ENCODE results near the gene ENOX1. TPM values are rescaled to one million over a fixed set of nuclear protein-coding genes. Genes with fewer than 3 reads are reported as not detected.
"Not testable (repeated sequence)": the region's sequence is repeated elsewhere in the genome, so short reads cannot be mapped to it uniquely, and the experiment has no call there.

ENOX1 gene
- total RNA-seq, 2 donors from 2014 or later, result not detected

GRCh38 chr13:43351612-43352011 is 435.2 kb downstream of the ENOX1 start:
- H3K4me3 Mint-ChIP-seq; DNase-seq; ATAC-seq; H3K27ac Mint-ChIP-seq; H3K4me1 Mint-ChIP-seq; H3K9me3 ChIP-seq (ENCODE audit: control insufficient read depth, low read length, poor library complexity, severe bottlenecking); H3K36me3 Mint-ChIP-seq (ENCODE audit: low read depth): not testable (repeated sequence)
- H3K27me3 Mint-ChIP-seq, result peaks cover 24% of the 10 kb centered on the region

- H3K27me3 Mint-ChIP-seq, result peaks cover 52% of the 10 kb centered on the region
Measured at GRCh38 chr13:43348397-43348796, 438.4 kb downstream of the ENOX1 start.

GRCh38 chr13:43347877-43348276 is 438.9 kb downstream of the ENOX1 start:
- no peaks in the 10 kb centered on the region for H3K9me3 ChIP-seq (ENCODE audit: control insufficient read depth, low read length, poor library complexity, severe bottlenecking)
- ATAC-seq, result no peak
- peaks cover 58% of the 10 kb centered on the region for H3K27me3 Mint-ChIP-seq
- no peaks in the 10 kb centered on the region for H3K4me1 Mint-ChIP-seq
- H3K4me3 Mint-ChIP-seq, result no peak overlapping the region
- no peaks in the 10 kb centered on the region for H3K36me3 Mint-ChIP-seq (ENCODE audit: low read depth)
- H3K27ac Mint-ChIP-seq, result no peak overlapping the region
- DNase-seq, result no peak

More at GRCh38 chr13:43348397-43348796, 438.4 kb downstream of the ENOX1 start:
- H3K36me3 Mint-ChIP-seq (ENCODE audit: low read depth), result no peaks in the 10 kb centered on the region
- H3K4me1 Mint-ChIP-seq, result no peaks in the 10 kb centered on the region
- ATAC-seq (no peak), DNase-seq (no peak)
- H3K9me3 ChIP-seq (ENCODE audit: control insufficient read depth, low read length, poor library complexity, severe bottlenecking), result no peaks in the 10 kb centered on the region
- no peak overlapping the region for H3K27ac Mint-ChIP-seq
- no peak overlapping the region for H3K4me3 Mint-ChIP-seq

DNA sequence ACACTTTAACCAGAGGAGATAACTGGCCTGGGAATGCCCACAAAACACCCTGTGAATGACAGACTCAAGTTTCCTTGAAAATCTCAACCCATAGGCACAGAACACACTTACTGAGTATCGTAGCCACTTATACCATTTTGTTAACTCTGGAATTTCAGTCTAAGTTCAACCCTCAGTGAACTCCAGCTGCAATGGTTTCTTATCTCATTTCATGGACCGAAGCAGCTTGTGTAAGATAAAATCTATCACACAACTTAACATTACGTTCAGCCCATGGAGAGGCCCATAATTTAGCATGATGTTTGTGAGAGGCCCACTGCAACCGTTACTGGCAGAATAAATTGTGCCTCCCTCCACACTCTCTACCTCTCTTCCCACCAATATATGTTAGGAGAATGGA is 440.3 kb downstream of the ENOX1 start:
- DNase-seq (no peak), ATAC-seq (no peak)
- Mint-ChIP-seq H3K27me3 (peaks cover 69% of the 10 kb centered on the region), H3K36me3 (ENCODE audit: low read depth) (no peaks in the 10 kb centered on the region), H3K27ac (no peak overlapping the region), H3K4me3 (no peak overlapping the region), H3K4me1 (no peaks in the 10 kb centered on the region)
- no peaks in the 10 kb centered on the region for H3K9me3 ChIP-seq (ENCODE audit: control insufficient read depth, low read length, poor library complexity, severe bottlenecking)

DNA sequence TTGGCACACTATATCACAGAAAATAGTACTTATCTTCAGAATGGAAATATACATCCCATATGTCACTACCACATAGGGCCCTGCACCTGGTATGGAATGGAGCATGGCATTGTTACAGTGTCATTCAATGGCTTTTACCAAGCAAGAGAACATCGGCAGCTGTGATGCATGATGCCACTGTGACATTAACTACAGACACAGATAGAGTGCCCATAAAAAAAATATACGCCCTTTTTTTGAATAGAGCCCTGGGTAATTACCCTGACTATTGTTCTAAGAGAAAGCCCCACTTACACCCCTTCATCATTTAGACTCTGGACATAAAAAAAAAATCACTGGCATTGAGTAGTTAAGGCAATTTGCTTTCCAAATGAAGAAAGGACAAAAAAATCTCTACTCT is 443.1 kb downstream of the ENOX1 start:
- Mint-ChIP-seq H3K4me1 (no peaks in the 10 kb centered on the region), H3K27me3 (peaks cover 69% of the 10 kb centered on the region), H3K4me3 (no peak overlapping the region), H3K36me3 (ENCODE audit: low read depth) (no peaks in the 10 kb centered on the region), H3K27ac (no peak overlapping the region)
- ATAC-seq (no peak), DNase-seq (no peak)
- no peaks in the 10 kb centered on the region for H3K9me3 ChIP-seq (ENCODE audit: control insufficient read depth, low read length, poor library complexity, severe bottlenecking)

GRCh38 chr13:43339805-43340550 is 446.8 kb downstream of the ENOX1 start:
- H3K27ac Mint-ChIP-seq, result no peak overlapping the region
- no peaks in the 10 kb centered on the region for H3K4me1 Mint-ChIP-seq
- H3K4me3 Mint-ChIP-seq, result no peak overlapping the region
- ATAC-seq (no peak), DNase-seq (no peak)
- peaks cover 56% of the 10 kb centered on the region for H3K27me3 Mint-ChIP-seq
- peaks cover 2% of the 10 kb centered on the region for H3K36me3 Mint-ChIP-seq (ENCODE audit: low read depth)
- no peaks in the 10 kb centered on the region for H3K9me3 ChIP-seq (ENCODE audit: control insufficient read depth, low read length, poor library complexity, severe bottlenecking)

DNA sequence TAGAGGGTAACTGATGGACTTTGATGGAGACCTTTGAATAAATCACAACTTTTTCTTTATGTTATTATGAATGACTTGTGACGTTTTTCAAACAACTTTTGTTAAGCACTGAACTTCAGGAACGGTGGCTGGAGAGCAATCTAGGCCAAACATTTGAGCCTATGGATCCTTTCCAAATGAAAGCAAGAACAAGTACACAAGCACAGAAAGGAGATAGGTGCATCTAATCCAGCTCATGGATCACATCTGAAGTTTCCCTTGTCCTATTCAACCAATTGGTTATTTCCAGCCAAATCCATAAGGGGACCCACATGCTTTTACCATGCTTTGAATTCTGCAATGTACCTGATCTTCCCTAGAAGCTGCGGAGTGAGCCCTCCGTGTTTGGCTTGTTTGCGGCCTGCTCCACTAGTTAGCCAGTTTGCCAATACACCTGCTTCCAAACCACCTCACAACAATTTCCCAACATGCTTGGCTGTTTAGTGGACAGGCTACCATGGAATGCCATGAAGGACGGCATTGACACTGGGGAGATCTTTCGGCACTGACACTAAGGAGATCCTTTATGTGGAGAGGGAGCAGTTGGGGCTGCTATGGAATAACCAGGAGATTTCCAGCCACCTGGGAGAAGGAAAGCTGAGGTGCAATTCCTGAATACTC is 447.5 kb downstream of the ENOX1 start:
- no peaks in the 10 kb centered on the region for H3K4me1 Mint-ChIP-seq
- DNase-seq, result no peak
- H3K27ac Mint-ChIP-seq, result no peak overlapping the region
- no peak overlapping the region for H3K4me3 Mint-ChIP-seq
- no peaks in the 10 kb centered on the region for H3K9me3 ChIP-seq (ENCODE audit: control insufficient read depth, low read length, poor library complexity, severe bottlenecking)
- peaks cover 57% of the 10 kb centered on the region for H3K27me3 Mint-ChIP-seq
- peaks cover 2% of the 10 kb centered on the region for H3K36me3 Mint-ChIP-seq (ENCODE audit: low read depth)
- no peak for ATAC-seq

GRCh38 chr13:43335764-43336163 is 451.0 kb downstream of the ENOX1 start:
- Mint-ChIP-seq H3K36me3 (ENCODE audit: low read depth) (peaks cover 2% of the 10 kb centered on the region), H3K27me3 (peaks cover 51% of the 10 kb centered on the region), H3K4me1 (no peaks in the 10 kb centered on the region), H3K4me3 (no peak overlapping the region), H3K27ac (no peak overlapping the region)
- H3K9me3 ChIP-seq (ENCODE audit: control insufficient read depth, low read length, poor library complexity, severe bottlenecking), result no peaks in the 10 kb centered on the region
- DNase-seq, result no peak
- no peak for ATAC-seq

DNA sequence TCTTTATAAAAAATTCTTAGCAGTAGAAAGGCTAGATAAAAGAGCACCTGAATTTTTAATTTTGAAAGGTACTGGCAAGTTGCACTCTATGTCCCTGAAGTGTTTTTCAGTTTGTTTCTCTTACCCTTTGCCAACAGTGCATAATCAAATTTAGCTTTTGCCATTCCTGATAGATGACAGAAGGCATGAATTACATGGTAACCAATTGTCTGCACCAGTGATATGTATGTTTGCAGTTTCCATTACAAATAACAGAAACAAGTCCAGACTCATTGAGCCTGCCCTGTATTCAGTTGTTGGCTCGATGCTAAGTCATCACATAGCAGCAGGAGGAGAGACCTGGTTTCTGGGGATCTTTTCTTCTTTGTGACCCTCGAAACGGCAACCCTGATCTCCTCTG is 453.6 kb downstream of the ENOX1 start:
- no peak for DNase-seq
- Mint-ChIP-seq H3K4me3 (no peak overlapping the region), H3K36me3 (ENCODE audit: low read depth) (peaks cover 2% of the 10 kb centered on the region), H3K27ac (no peak overlapping the region), H3K4me1 (no peaks in the 10 kb centered on the region), H3K27me3 (peaks cover 44% of the 10 kb centered on the region)
- ATAC-seq, result no peak
- H3K9me3 ChIP-seq (ENCODE audit: control insufficient read depth, low read length, poor library complexity, severe bottlenecking), result no peaks in the 10 kb centered on the region

GRCh38 chr13:43331672-43332071 is 455.1 kb downstream of the ENOX1 start:
- Mint-ChIP-seq H3K4me1 (no peaks in the 10 kb centered on the region), H3K4me3 (no peak overlapping the region), H3K27me3 (peaks cover 33% of the 10 kb centered on the region), H3K36me3 (ENCODE audit: low read depth) (no peaks in the 10 kb centered on the region), H3K27ac (no peak overlapping the region)
- no peaks in the 10 kb centered on the region for H3K9me3 ChIP-seq (ENCODE audit: control insufficient read depth, low read length, poor library complexity, severe bottlenecking)
- DNase-seq (no peak), ATAC-seq (no peak)

GRCh38 chr13:43329702-43330101 is 457.1 kb downstream of the ENOX1 start:
- DNase-seq, result no peak
- peaks cover 24% of the 10 kb centered on the region for H3K27me3 Mint-ChIP-seq
- no peaks in the 10 kb centered on the region for H3K36me3 Mint-ChIP-seq (ENCODE audit: low read depth)
- ATAC-seq, result no peak
- no peaks in the 10 kb centered on the region for H3K9me3 ChIP-seq (ENCODE audit: control insufficient read depth, low read length, poor library complexity, severe bottlenecking)
- H3K27ac Mint-ChIP-seq, result no peak overlapping the region
- no peaks in the 10 kb centered on the region for H3K4me1 Mint-ChIP-seq
- H3K4me3 Mint-ChIP-seq, result no peak overlapping the region

DNA sequence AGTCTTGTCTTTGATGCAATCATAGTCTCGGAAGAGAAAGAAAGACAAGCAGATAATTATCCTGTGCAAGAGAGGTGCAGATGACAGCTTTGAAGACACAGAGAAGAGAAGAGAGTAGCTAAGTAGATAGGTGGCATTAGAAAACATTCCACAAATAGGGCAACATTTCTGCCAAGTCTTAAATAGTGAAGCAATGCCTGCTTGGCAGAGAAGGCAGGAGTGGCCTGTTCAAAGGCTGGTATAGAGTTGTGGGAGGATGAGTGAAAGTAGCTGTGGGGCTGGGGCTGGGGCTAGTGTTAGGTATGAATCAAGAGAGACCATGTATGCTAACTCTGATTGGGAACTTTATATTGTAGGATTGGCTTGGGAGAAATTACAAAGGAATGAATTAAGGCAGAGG is 457.9 kb downstream of the ENOX1 start:
- Mint-ChIP-seq H3K36me3 (ENCODE audit: low read depth) (no peaks in the 10 kb centered on the region), H3K27ac (no peak overlapping the region), H3K4me3 (no peak overlapping the region), H3K27me3 (peaks cover 16% of the 10 kb centered on the region), H3K4me1 (no peaks in the 10 kb centered on the region)
- ATAC-seq (no peak), DNase-seq (no peak)
- H3K9me3 ChIP-seq (ENCODE audit: control insufficient read depth, low read length, poor library complexity, severe bottlenecking), result no peaks in the 10 kb centered on the region

- DNase-seq (no peak), ATAC-seq (no peak)
- Mint-ChIP-seq H3K27me3 (peaks cover 20% of the 10 kb centered on the region), H3K27ac (no peak overlapping the region), H3K4me1 (no peaks in the 10 kb centered on the region), H3K36me3 (ENCODE audit: low read depth) (no peaks in the 10 kb centered on the region), H3K4me3 (no peak overlapping the region)
- no peaks in the 10 kb centered on the region for H3K9me3 ChIP-seq (ENCODE audit: control insufficient read depth, low read length, poor library complexity, severe bottlenecking)
Measured at GRCh38 chr13:43326100-43326499, 460.7 kb downstream of the ENOX1 start.

GRCh38 chr13:43325636-43326035 is 461.1 kb downstream of the ENOX1 start:
- H3K36me3 Mint-ChIP-seq (ENCODE audit: low read depth), result no peaks in the 10 kb centered on the region
- H3K4me1 Mint-ChIP-seq, result no peaks in the 10 kb centered on the region
- peaks cover 17% of the 10 kb centered on the region for H3K27me3 Mint-ChIP-seq
- DNase-seq (no peak), ATAC-seq (no peak)
- H3K27ac Mint-ChIP-seq, result no peak overlapping the region
- H3K9me3 ChIP-seq (ENCODE audit: control insufficient read depth, low read length, poor library complexity, severe bottlenecking), result no peaks in the 10 kb centered on the region
- H3K4me3 Mint-ChIP-seq, result no peak overlapping the region

All from T-helper 17 cell (primary cell).